GM19397 (cell line): ENCODE measurements around the gene XPA.
"Not testable (repeated sequence)": the region's sequence is repeated elsewhere in the genome, so short reads cannot be mapped to it uniquely, and the experiment has no call there.

Source experiments
- ATAC-seq: cut with Tn5 transposase; IDR thresholded peaks from one replicate; pipeline ENCODE4 v1.9.1; 2021; ENCODE audit warnings: mild to moderate bottlenecking, moderate library complexity; ENCODE audit not compliant: unreplicated experiment

Gene XPA

DNA sequence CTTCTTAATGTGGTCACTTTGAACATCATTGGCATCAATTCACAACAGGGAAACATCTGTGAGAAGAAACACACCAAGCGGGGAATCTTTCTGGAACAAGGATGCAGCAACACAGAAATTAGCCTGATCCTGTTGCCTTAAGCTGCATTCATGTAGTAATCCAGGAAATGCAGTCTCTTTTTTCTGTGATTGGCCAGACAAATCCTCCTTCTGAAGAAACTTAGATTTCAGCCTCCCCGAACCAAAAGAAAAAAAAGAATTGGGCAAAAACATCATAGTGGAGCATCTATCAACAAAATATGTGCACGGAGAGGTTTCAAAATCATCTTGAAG is 7.2 kb upstream of the XPA start:
- no peak for ATAC-seq

DNA sequence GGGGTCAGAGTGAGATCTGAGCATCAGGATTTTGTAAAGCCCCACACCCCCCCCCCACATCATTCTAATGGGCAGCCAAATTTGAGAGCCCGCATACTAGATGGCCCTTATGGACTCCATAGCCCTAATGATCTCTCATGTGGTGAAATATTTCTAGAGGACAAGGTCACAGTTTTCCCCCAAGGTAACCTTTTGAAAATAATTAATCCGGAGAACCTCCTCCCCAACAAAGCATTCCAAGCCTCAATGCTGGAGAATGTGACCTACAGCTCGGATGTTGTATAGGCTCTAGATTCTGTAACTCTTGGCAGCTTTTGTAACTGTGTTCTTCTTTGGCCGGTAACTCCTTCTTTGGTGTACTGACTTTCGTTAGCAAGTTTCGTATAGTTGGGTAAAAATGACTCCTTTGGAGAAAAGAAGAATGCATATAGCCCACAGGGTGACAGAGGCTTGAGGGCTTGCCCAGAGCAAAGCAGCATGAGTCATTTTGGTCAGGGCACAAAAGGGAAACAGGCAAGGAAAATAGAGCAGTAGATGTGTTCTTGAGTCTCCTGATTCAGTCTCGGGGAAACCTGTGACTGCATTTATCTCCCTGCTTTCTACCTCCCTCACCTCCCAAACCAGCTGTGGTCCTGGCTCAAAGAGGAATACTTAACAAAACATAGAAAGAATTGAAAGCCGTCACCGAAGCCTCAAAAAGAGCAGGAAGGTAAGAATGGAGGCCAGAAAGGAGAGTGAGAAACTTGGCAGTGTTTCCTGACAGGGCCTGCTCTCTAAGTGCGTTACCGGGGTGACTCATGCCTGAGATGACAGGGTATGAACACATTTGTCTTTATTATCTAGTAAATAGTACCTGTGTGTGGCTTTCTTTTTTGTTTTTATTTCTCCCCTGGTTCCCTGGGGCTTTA is 6.6 kb upstream of the XPA start:
- ATAC-seq: no peak

DNA sequence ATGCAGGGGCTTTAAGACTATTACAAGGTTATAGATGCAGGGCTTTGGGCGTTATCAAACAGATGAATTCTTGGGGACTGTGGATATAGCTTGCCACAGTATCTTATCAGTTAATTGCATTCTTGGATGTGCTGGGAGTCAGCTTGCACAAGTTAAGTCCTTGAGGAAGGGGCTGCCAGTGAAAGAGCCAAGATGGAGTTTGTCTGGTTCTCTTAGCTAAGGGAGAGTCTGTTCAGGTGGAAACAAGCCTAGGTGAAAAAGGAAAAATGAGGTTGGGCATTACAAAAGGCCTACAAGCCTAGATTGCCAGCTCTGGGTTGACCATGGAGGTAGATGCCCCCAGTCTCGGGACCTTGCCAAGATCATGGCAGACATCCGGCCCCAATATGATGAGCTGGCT is 2.7 kb upstream of the XPA start:
- ATAC-seq: not testable (repeated sequence)

DNA sequence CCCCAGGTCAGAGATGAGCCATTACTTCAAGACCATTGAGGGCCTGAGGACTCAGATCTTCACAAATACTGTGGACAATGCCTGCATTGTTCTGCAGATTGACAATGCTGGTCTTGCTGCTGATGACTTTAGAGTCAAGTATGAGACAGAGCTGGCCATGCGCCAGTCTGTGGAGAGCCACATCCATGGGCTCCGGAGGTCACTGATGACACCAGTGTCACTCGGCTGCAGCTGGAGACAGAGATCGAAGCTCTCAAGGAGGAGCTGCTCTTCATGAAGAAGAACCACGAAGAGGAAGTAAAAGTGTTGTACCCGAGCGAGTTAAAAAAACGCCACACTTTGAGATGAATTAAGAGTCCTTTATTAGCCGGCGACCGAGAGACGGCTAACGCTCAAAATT is 2.1 kb upstream of the XPA start:
- ATAC-seq: not testable (repeated sequence)

DNA sequence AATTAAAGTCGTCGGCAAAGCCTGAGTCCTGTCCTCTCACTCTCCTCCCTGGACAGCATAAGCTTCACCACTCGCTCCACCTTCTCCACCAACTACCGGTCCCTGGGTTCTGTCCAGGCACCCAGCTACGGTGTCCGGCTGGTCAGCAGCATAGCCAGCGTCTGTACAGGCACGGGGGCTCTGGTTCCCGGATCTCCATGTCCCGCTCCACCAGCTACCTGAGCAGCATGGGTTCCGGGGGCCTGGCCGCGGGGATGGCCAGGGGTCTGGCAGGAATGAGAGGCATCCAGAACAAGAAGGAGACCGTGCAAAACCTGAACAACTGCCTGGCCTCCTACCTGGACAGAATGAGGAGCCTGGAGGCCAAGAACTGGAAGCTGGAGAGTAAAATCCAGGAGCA is 1.7 kb upstream of the XPA start:
- no peak for ATAC-seq

DNA sequence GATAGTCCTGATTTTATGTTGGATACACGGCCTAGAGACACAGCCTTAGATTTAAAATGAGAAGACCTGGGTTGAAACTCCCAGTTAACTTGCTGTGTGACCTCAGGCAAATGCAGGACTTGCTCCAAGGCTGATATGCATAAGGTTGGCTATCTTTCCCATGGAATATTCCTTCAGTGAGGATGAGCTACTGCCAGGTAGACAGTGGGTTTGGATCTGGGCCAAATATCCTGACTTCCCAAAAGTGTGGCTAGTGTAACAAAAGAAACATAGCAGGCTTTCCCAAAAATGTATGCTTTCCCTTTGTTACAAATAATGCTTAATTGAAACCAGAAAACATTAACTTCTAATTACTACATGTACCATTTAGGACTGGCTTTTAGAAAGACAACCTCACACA is 697 bp upstream of the XPA start:
- ATAC-seq: no peak

DNA sequence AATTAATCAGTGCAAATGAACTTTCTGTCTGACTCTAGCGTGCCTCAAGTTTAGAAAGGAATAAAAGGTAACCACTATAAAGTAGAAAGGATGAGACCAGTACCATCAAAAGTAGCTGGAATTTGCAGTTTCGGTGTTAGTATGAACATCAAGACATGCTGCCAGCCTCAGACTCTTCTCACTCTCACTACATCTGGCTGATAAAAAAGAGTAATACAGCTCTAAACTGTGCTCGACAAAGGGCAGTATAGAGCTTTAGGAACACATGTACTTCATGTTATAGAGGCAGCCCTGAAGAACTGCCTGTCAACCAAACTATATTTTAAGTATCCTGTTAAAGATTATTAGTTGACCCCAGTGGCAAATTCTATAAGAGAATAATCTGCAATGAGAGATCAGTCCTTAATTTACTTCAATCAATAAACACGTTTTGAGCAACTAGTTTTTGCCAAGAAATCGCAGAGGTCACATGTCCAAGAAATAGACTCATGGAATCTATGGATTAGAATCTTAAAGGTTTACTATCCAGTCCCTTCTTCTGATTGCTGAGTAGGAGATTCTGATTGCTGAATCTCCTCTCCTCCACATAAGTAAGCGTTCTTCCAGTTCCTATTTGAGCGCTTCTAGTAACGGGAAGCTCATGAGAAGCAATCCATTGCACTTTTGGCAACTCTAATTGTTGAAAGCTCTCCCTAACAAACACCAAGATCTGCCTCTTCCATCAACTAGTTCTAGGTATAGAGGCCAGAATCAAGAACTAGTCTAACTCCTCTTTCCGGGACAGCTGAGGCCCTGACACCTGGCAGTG is 941 bp downstream of the XPA start:
- ATAC-seq: no peak

DNA sequence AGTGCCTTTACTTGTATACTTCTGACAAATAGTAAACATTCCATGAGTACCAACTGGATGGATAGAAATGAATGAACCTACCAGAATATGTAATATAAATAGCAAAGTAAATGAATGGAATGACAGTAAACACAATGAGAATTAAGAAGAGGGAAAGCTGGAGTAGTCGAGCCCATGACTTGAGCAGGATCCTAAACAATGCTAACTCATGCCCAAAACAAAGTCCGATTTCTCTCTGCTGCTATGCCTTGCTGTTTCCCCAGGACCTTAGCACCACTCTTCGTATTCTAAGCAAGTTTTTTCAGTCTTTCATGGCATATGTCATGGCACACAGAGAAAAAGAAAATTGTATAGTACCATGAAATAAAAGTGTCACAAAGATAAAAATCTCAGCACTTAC is 1.8 kb downstream of the XPA start:
- ATAC-seq: no peak

DNA sequence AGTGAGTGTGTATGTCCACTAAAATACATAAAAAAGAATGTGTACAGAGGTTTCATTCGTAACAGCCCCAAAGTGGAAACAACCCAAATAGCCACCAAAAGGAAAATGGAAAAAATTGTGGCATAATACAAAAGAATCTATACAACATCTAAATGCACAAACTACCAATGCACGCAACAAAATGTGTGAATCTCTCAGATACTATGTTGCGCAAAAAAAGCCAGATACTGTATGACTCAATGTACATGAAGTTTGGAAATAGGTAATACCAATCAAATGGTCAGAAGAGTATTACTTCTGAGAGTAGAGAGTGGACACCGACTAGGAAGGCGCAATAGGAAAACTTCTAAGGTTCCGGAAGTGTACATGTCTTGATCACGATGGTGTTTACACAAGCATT is 2.4 kb downstream of the XPA start:
- ATAC-seq: no peak

DNA sequence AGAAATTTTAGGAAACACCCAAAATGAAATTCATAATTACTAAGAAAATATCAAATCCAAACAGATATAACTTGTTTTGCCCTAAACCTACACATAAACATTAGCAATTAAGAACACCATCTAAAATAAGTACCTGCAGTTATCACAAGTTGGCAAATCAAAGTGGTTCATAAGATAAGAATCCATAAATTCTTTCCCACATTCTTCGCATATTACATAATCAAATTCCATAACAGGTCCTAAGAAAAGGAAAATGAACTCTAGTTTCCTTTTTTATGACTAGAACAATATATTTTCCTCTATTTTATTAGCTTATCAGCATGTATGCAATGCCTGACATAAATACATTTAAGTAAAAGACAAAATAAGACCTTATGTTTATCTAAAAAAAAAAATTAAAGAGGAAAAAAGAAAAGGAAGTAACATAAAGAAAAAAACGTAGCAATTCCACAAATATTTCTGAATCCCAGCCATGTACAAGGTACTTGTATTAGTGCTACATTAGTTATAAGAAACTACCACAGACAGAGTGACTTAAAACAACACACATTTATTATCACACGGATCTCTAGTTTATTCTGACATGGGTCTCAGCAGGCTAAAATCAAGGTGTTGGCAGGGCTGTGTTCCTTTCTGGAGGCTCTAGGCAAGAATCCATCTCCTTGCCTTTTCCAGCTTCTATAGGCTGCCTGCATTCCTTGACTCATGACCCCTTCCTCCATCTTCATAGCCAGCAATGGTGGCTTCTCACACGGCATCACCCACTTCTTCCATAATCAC is 7.5 kb downstream of the XPA start:
- ATAC-seq: no peak

DNA sequence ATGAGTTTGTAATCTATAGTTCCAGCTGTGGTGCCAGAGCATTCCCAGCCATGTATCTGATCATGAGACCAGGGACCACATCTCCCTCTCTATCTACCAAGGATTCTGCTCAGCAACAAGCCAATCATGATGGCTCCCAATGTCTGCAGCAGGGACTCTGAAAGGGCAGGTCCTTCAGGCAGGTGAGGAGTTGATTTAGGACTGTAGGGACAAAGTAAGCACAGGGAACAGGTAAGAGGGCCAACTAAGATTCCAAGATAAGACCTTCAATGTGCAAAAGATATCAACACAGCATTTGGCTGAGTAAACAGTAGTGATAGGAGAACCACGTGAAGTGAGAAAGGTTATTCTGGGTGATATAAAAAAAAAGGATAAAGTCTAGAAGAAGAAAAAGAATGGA is 8.5 kb downstream of the XPA start:
- no peak for ATAC-seq

DNA sequence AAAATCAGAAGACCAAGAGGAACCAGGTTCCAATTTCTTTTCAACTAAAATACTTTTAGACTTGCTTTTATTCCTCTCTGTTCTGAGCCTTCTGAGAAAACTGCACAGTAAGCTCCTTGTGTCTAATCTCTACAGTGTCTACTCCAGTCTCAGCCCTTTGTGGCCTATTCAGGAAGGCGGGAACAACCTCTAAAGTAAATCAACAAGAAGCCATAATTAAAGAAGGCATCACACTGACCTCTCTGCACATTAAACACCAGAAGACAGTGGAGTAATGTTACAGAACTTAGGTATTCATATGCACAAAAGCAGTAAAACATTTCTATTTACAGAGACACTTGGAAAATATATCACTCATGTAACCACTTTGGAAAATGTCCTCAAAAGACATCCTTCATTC is 14.9 kb downstream of the XPA start:
- ATAC-seq: no peak

DNA sequence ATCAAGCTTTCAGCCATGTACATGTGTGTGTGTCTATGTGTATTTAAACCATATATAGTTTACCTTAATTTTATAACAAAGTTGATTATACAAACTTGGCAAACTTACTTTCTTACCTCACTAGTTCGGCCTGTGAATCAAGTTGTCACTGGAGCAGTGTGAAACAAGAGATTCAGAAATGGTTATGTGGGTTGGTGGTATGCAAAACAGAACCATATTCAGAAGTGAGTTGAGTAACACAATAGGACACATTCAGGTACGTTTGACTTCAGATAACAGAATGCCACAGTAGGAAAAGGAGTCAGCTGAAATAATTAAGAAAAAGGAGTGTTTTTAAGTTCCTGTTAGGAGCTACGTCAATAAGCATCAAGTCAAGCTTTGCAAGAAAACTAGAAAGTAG is 21.5 kb downstream of the XPA start:
- no peak for ATAC-seq

DNA sequence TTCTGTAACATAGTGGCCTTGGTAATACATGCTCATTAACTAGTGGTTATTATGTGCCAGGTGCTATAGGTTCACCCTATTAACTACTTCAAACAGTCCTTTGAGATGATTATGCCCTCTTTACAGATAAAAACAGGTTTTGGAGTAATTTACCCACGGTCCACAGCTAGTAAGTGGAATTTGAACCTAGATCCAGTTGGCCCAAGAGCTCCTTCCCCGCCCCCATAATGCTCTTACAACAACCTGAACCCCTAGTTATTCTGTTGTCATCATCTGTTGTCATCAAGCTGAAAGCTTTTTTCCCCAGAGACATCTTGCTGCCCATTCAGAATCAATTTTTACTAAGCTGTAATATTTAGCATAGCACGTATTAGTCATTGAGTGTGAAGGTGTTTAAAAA is 23.2 kb downstream of the XPA start:
- ATAC-seq: no peak

DNA sequence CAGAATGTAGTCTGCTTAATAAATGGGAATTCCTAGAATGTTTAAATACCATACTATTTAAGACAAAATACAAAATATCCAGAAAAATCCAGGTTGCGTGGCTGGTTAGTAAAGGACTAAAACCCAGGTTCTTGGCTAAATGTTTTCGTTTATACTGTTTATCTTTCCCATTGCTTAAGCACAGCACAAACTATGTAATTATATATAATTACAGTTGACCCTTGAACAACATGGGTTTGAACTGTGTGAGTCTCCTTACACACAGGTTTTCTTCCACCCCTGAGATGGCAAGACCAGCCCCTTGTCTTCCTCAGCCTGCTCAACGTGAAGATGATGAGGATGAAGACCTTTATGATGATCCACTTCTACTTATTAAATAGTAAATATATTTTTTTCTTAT is 24.7 kb downstream of the XPA start:
- no peak for ATAC-seq

DNA sequence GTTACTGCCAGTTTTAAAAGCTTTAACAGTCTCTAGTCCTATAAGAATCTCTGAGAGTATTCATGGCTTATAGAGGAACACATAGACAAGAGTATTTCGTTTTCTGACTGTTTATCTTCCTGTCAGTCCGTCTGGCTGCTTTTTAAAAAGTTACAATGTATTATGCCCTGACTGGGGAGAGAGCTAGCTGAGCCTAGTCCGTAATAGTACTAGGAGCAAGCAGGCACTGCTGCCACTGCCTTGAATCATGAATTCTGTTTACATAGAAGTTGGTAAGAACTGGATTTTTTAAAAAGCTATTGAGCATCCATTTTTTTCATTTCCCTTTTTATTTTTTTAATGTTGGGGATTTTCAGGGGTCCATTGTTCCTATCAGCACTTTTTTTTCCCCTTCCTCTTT is 26.6 kb downstream of the XPA start:
- no peak for ATAC-seq

DNA sequence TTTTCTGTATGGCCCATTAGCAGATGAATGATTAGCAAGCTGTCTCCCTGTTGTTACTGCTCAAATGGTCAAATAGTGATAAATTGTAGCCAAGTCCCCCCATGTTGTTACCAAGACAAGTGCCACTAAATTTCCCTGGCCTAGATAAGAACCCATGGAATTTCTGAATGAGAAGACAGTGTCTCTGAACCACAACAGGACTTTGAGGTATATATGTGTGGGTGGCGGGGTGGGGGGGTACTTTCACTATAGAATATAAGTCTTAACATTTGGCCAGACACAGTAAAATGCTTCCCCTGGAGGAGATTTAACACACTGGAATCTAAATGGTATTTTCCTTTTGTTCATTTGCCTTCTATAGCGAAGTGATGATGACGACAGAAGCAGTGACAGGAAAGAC is 28.7 kb downstream of the XPA start:
- ATAC-seq: no peak

DNA sequence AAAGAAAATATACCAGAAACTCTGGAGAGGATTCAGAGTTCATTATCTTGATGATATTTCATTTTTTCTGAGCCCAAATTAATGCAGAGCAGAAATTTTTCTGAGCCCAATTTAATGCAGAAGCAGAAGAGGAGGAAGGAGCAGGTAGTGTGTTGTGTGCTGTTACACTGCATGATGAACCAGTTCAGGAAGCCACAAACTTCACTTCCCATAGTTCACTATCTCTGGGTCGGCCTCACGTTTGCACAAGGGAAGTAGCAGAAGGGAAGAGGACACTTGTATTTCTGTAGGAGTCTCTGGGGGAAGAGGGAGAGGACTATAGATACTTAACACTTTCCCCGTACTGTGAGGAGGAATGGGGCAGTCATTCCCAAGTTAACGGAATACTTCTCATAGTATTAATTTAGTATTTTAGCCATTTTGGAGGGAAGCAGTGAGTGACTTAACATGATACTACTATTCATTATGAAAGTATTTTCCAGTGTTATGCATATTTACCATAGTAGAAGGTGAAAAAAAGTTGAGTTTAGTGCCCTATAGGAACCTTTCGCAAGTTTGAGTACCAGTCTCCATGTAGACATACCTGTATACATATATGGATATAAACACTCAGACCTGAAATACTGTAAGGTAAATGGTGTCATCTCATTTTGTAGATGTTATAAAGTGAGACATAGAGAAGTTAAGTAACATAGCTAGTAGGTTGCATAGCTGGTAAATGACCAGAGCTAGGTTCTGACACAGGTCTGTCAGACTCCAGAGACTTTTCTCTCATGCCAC is 30.0 kb downstream of the XPA start:
- no peak for ATAC-seq

DNA sequence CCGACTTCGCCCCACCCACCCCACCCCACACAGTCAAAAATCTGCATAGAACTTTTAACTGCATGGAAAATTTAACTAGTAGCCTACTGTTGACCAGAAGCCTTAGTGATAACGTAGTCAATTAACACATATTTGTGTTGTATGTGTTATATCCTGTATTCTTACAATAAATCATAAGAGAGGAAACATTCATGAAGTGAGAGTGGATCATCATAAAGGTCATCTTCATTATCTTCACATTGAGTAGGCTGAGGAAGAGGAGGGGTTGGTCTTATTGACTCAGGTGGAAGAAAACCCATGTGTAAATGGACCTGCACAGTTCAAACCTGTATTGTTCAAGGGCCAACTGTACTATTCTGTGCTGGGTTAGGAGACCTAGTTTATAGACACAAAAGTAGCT is 31.4 kb downstream of the XPA start:
- ATAC-seq: no peak

DNA sequence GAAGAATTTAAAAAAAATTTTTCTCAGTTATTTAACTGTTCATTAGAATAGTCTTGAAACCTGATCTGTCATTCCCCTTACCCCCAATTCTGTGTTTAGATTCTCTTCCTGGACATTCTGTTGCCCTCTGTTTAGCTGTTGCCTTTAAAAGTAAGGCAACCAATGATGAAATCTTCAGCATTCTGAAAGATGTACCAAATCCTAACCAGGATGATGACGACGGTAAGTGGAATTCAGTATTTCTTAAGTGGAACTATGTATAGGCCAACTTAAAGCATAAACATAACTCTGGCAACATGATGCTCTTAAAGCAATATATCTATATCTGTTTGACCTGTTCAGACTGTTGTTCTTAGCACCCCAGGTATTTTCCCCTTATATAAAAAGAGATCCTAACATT is 36.3 kb downstream of the XPA start:
- no peak for ATAC-seq

DNA sequence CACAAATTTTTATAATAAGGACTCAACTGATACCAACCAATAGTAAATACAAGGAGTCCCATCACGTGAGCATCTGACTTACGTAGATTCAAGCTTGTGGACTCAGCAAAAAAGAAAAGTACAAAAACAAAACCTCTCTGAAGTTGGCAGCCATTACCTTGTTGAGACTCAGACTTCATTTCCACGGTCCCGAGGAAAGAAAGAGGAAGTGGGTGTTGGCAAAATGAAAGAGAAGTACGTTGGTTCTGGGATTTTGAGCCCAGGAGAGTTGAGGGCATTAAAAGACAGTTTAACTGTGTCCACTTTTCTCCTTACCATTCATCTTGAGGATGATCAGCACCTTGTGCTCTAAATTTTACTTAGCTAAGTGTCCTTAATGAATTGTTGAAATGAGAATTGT is 36.8 kb downstream of the XPA start:
- ATAC-seq: no peak
